ENCODE measurements around the gene CLCN7.

- TF ChIP-seq CTCF (IDR thresholded peaks at IDR 0.05; ENCODE audit: poor library complexity, severe bottlenecking) (no peak), POLR2AphosphoS5 (IDR thresholded peaks at IDR 0.05) (no peak), REST (IDR thresholded peaks at IDR 0.05; ENCODE audit: borderline replicate concordance) (no peak), RAD21 (conservative IDR thresholded peaks at IDR 0.05) (no peak), EP300 (conservative IDR thresholded peaks at IDR 0.05; ENCODE audit: poor library complexity, severe bottlenecking) (no peak), MXI1 (conservative IDR thresholded peaks at IDR 0.05; ENCODE audit: poor library complexity, severe bottlenecking) (no peak), TAF1 (IDR thresholded peaks at IDR 0.05; ENCODE audit: low read depth) (no peak), EZH2 (IDR thresholded peaks at IDR 0.05; ENCODE audit: borderline replicate concordance, insufficient read depth, low read length, poor library complexity, severe bottlenecking) (no peak)
Measured at GRCh38 chr16:1457489-1458245, 17.2 kb downstream of the CLCN7 start.
